NT2/D1 (cell line): Measurements from ENCODE around the gene ACKR3.

Experiments
- DNase-seq: peaks from one replicate; pipeline ENCODE4 v3.0.0-alpha.2; 2011; ENCODE audit warnings: low read depth, low spot score
- H3K27me3 ChIP-seq: 2 replicates; pipeline ENCODE4 v1.6.0; 2011; ENCODE audit warnings: mild to moderate bottlenecking; ENCODE audit not compliant: insufficient read length, insufficient read depth
- H3K36me3 ChIP-seq: 2 replicates; pipeline ENCODE4 v1.6.1; 2011; ENCODE audit warnings: mild to moderate bottlenecking, low read length, mixed read lengths; ENCODE audit not compliant: insufficient read depth, insufficient read length
- H3K4me1 ChIP-seq: 2 replicates; pipeline ENCODE4 v1.5.1; 2011; ENCODE audit not compliant: insufficient read depth, insufficient read length
- H3K4me3 ChIP-seq: 2 replicates; pipeline ENCODE4 v1.5.1; 2011; ENCODE audit warnings: low read depth; ENCODE audit not compliant: insufficient read length
- H3K9ac ChIP-seq: 2 replicates; pipeline ENCODE4 v1.6.0; 2011; ENCODE audit warnings: low read depth; ENCODE audit not compliant: insufficient read length
- H3K9me3 ChIP-seq: 2 replicates; pipeline ENCODE4 v1.5.1; 2011; ENCODE audit warnings: mild to moderate bottlenecking, low read length; ENCODE audit not compliant: insufficient read depth
- SUZ12 ChIP-seq: IDR thresholded peaks from 2 replicates; pipeline ENCODE4 v1.6.1; 2011; ENCODE audit not compliant: insufficient read length, insufficient read depth; ENCODE audit errors: extremely low read depth
- YY1 ChIP-seq: IDR thresholded peaks from 2 replicates; pipeline ENCODE4 v1.6.1; 2011; ENCODE audit not compliant: insufficient read length, insufficient read depth
- ZNF274 ChIP-seq: IDR thresholded peaks from 2 replicates; pipeline ENCODE4 v1.6.1; 2011; ENCODE audit warnings: mild to moderate bottlenecking, low read depth, low read length

ACKR3 gene

GRCh38 chr2:236592821-236593220 is 23.2 kb downstream of the ACKR3 start:
- TF ChIP-seq ZNF274: no peak
- TF ChIP-seq SUZ12: no peak
- no peak for TF ChIP-seq YY1
- H3K4me1 ChIP-seq: no peaks in the 10 kb centered on the region
- no peak overlapping the region for H3K9ac ChIP-seq
- no peaks in the 10 kb centered on the region for H3K27me3 ChIP-seq
- H3K9me3 ChIP-seq: no peaks in the 10 kb centered on the region; the same call in 1 of the 2 replicates
- no peak for DNase-seq
- no peak overlapping the region for H3K4me3 ChIP-seq
- H3K36me3 ChIP-seq: no peaks in the 10 kb centered on the region

GRCh38 chr2:236593531-236593930 is 23.9 kb downstream of the ACKR3 start:
- no peak overlapping the region for H3K9ac ChIP-seq
- no peak overlapping the region for H3K4me3 ChIP-seq
- no peaks in the 10 kb centered on the region for H3K27me3 ChIP-seq
- H3K4me1 ChIP-seq: no peaks in the 10 kb centered on the region
- no peak for DNase-seq
- TF ChIP-seq YY1 (no peak), SUZ12 (no peak), ZNF274 (no peak)
- no peaks in the 10 kb centered on the region; the same call in 1 of the 2 replicates for H3K9me3 ChIP-seq
- H3K36me3 ChIP-seq: no peaks in the 10 kb centered on the region

- DNase-seq: no peak
- TF ChIP-seq SUZ12 (no peak), ZNF274 (no peak), YY1 (no peak)
- H3K9ac ChIP-seq: no peak overlapping the region
- H3K27me3 ChIP-seq: no peaks in the 10 kb centered on the region
- no peak overlapping the region for H3K4me3 ChIP-seq
- no peaks in the 10 kb centered on the region for H3K36me3 ChIP-seq
- no peaks in the 10 kb centered on the region for H3K4me1 ChIP-seq
- H3K9me3 ChIP-seq: no peaks in the 10 kb centered on the region; the same call in 1 of the 2 replicates
Measured at GRCh38 chr2:236593956-236594355, 24.3 kb downstream of the ACKR3 start.

- H3K4me3 ChIP-seq: no peak overlapping the region
- TF ChIP-seq ZNF274 (no peak), YY1 (no peak), SUZ12 (no peak)
- H3K27me3 ChIP-seq: no peaks in the 10 kb centered on the region
Measured at GRCh38 chr2:236597629-236598028, 28.0 kb downstream of the ACKR3 start.

GRCh38 chr2:236599059-236599458 is 29.4 kb downstream of the ACKR3 start:
- Histone ChIP-seq H3K36me3 (no peaks in the 10 kb centered on the region), H3K9me3 (no peaks in the 10 kb centered on the region), H3K4me1 (no peaks in the 10 kb centered on the region), H3K4me3 (no peak overlapping the region), H3K27me3 (no peaks in the 10 kb centered on the region), H3K9ac (no peak overlapping the region)
- no peak for DNase-seq
- TF ChIP-seq YY1: no peak
- no peak for TF ChIP-seq SUZ12
- TF ChIP-seq ZNF274: no peak

More at GRCh38 chr2:236597629-236598028, 28.0 kb downstream of the ACKR3 start:
- Histone ChIP-seq H3K36me3 (no peaks in the 10 kb centered on the region), H3K4me1 (no peaks in the 10 kb centered on the region), H3K9ac (no peak overlapping the region), H3K9me3 (no peaks in the 10 kb centered on the region)
- no peak for DNase-seq

- H3K27me3 ChIP-seq: no peaks in the 10 kb centered on the region
- H3K9ac ChIP-seq: no peak overlapping the region
- H3K36me3 ChIP-seq: no peaks in the 10 kb centered on the region
- H3K4me1 ChIP-seq: peaks cover 6% of the 10 kb centered on the region
- TF ChIP-seq YY1 (no peak), ZNF274 (no peak), SUZ12 (no peak)
- no peak overlapping the region for H3K4me3 ChIP-seq
- DNase-seq: no peak
- no peaks in the 10 kb centered on the region for H3K9me3 ChIP-seq
Measured at GRCh38 chr2:236600158-236600557, 30.5 kb downstream of the ACKR3 start.

GRCh38 chr2:236600892-236601291 is 31.3 kb downstream of the ACKR3 start:
- Histone ChIP-seq H3K9ac (no peak overlapping the region), H3K9me3 (no peaks in the 10 kb centered on the region), H3K36me3 (no peaks in the 10 kb centered on the region), H3K27me3 (peaks cover 3% of the 10 kb centered on the region), H3K4me3 (no peak overlapping the region), H3K4me1 (peaks cover 6% of the 10 kb centered on the region)
- TF ChIP-seq SUZ12 (no peak), YY1 (no peak), ZNF274 (no peak)
- no peak for DNase-seq
